ENCODE results near the gene MOB3C. TPM values are rescaled to one million over a fixed set of nuclear protein-coding genes. Genes with fewer than 3 reads are reported as not detected.

The MOB3C gene
- total RNA-seq, 1 donor from 2014 or later, result 29.8 TPM

GRCh38 chr1:46639547-46639946 is 22.9 kb upstream of the MOB3C start:
- intact Hi-C loops (cut with micrococcal nuclease), result no loop called here

GRCh38 chr1:46638921-46639320 is 22.3 kb upstream of the MOB3C start:
- intact Hi-C loops (cut with micrococcal nuclease), result no loop called here

GRCh38 chr1:46637444-46638083 is 21.0 kb upstream of the MOB3C start:
- intact Hi-C loops (cut with micrococcal nuclease), result no loop called here

- intact Hi-C loops (cut with micrococcal nuclease), result no loop called here
These were observed 18.6 kb upstream of the MOB3C start for GRCh38 chr1:46635205-46635604.

GRCh38 chr1:46630719-46631118 is 14.1 kb upstream of the MOB3C start:
- intact Hi-C loops (cut with micrococcal nuclease), result no loop called here

DNA sequence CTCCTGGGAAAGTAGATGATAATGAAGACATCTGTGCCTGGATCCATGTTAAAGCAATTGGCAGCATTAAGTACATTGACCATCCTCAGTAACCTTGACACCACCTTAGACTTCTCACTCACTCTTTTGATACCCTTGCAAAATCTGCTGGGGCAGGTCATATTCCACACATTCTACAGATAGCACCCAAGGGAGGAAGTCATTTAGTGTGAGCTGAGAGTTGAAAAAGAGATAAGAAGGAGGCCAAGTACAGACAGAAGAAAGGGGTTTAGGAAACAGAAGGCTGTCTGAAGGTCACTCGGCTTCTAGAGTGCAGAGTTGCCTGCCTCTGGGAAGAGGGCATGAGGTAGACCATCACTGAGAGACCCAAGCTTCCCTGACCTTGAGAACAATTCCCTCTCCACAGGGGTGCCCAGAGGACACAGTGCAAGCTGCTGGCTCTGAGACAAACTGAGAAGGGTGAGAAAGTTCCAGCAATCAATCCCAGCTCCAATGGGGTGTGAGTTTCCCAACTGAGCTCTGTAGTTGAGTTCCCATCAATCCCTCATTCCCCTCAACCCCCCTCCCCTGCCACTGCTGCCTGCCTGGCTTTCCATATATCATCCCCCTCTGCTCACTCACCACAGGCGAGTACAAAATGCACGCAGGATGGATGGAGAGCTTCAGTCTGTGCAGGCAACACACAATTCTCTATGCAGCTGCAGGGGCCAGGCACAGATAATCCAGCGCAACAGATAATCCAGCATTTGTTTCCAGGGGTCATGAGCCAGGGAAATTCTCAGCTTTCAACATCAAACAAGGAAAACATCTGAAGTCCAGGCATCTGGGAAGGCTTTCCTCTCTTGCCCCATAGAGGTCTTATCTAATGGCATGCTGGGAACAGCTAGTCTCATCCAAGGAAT is 7.4 kb upstream of the MOB3C start:
- intact Hi-C loops (cut with micrococcal nuclease), result no loop called here

GRCh38 chr1:46622344-46622743 is 5.7 kb upstream of the MOB3C start:
- intact Hi-C loops (cut with micrococcal nuclease), result loop anchor here (1.0 kb wide), 1 partner anchor 103 kb away; no protein-coding TSS in a partner anchor

DNA sequence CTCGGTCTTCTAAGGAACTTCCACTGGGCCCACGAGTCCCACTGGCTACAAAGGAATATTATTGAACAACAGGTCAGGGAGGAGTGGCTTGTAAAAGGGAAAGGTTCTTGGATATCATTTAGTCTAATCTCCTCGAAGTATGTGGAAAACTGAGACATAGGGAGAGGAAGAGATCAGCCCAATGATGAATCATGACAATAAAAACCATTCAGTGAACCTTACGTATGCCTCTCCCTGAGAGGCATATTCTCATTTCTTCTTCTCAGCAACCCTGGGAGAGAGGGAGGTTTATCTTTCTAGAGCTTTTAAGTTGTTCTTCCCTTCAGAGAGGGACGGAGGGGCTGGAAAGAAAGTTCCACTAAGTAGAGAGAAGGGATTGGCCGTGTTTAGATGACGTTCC is 5.3 kb upstream of the MOB3C start:
- intact Hi-C loops (cut with micrococcal nuclease), result loop anchor here (1.0 kb wide), 1 partner anchor 103 kb away; no protein-coding TSS in a partner anchor

GRCh38 chr1:46619656-46620258 is 3.1 kb upstream of the MOB3C start:
- intact Hi-C loops (cut with micrococcal nuclease), result loop anchor here (5.0 kb wide), 1 partner anchor 87 kb away; no protein-coding TSS in a partner anchor

GRCh38 chr1:46618754-46619415 is 2.3 kb upstream of the MOB3C start:
- intact Hi-C loops (cut with micrococcal nuclease), result loop anchor here (5.0 kb wide), 1 partner anchor 87 kb away; no protein-coding TSS in a partner anchor

DNA sequence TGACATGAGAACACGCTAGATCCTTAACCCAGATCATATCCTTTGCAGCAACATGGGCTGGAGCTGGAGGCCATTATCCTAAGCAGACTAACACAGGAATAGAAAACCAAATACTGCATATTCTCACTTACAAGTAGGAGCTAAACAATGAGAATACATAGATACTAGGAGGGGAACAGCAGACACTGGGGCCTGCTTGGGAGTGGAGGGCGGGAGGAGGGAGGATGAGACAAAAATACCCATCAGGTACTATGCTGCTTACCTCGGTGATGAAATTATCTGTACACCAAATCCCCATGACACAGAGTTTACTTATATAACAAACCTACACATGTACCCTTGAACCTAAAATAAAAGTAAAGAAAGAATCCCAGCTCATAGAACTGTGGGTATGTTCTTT is 1.2 kb upstream of the MOB3C start:
- intact Hi-C loops (cut with micrococcal nuclease), result loop anchor here (2.0 to 5.0 kb wide), 2 partner anchors 57 to 86 kb away; no protein-coding TSS in a partner anchor

- intact Hi-C loops (cut with micrococcal nuclease), result loop anchor here (2.0 to 5.0 kb wide), 2 partner anchors 58 to 85 kb away; no protein-coding TSS in a partner anchor
These were observed 643 bp upstream of the MOB3C start for GRCh38 chr1:46617108-46617800.

DNA sequence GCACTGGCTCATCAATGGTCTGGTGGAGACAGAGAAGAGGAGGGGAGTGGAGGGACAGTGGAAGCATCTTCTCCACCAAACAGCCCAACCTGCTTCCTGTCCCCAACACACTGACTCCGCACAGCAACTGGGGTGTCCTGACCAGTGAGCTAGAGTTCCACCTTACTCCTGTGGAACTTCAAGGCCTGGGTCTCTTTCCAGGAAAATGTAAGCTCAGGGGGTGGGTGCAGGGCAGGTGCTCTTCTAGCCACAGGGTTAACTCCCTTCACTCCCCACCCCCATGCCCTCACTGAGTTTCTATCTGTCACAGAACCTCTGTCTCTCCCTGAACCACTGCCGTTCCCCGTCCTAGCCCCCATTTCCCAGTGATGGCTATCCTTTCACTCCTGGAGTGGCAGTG is 876 bp downstream of the MOB3C start:
- intact Hi-C loops (cut with micrococcal nuclease), result loop anchor here (1.0 to 5.0 kb wide), 6 partner anchors 11 to 104 kb away; partner anchors contain the start of genes ATPAF1, EFCAB14 and MKNK1

GRCh38 chr1:46615088-46615487 is 1.5 kb downstream of the MOB3C start:
- intact Hi-C loops (cut with micrococcal nuclease), result loop anchor here (5.0 kb wide), 1 partner anchor 83 kb away; no protein-coding TSS in a partner anchor

DNA sequence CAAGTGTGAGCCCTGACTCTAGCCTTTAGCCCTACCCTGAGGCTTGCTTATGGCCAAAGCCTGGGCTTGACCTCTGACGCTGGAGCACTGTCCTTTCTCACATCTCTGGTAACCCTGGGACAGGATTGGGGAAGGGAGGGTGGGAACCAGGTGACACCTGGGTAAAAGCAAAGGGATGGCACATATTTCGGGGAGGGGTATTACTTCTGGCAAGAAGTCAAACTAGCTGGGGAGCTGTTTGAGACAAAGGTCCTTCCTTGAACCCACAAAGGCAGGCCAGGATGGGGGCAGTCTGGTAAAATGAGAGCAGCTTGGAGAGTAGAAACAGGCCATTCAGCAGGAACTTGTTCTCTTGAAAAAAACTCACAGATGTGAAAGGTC is 2.0 kb downstream of the MOB3C start:
- intact Hi-C loops (cut with micrococcal nuclease), result no loop called here

- intact Hi-C loops (cut with micrococcal nuclease), result no loop called here
These were observed 2.7 kb downstream of the MOB3C start for GRCh38 chr1:46613661-46614603.

GRCh38 chr1:46612937-46613660 is 3.5 kb downstream of the MOB3C start:
- intact Hi-C loops (cut with micrococcal nuclease), result no loop called here

DNA sequence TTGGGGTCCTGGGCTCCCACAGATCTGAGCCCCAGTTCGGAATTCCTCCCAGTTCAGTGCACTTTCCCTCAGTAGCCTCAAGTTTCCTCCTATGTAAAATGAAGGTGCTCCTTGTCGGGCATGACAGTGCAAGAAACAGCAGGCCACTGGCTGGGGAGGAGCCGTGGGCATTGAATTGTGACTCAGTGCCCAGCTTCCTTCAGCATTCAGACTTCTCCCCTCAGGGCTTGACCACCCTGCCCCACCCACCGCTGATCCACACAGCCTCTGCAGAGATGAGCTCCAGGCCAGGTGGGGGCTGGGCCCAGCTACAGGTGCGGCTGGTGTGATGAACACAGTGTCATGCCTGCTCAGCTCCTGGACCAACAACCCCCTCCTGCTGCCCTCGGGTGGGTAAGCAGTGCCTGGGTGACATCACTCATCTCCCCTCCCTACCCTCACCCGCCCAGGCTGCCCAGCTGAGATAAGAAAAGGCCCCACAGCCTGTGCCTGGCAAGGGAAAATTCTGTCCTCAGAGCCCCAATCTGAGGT is 4.9 kb downstream of the MOB3C start:
- intact Hi-C loops (cut with micrococcal nuclease), result no loop called here

Data from T-helper 1 cell treated with Interleukin-12 subunit alpha and Interleukin-12 subunit beta and Interleukin-4 antibody, amounts not matched to agents 30 ng/mL and 1 ng/mL, for 36 hours (primary cell).